NT2/D1 (cell line): ENCODE measurements around the gene CRADD.

Experiments used
- SUZ12 ChIP-seq: IDR thresholded peaks from 2 replicates; pipeline ENCODE4 v1.6.1; 2011; ENCODE audit not compliant: insufficient read length, insufficient read depth; ENCODE audit errors: extremely low read depth
- YY1 ChIP-seq: IDR thresholded peaks from 2 replicates; pipeline ENCODE4 v1.6.1; 2011; ENCODE audit not compliant: insufficient read length, insufficient read depth
- ZNF274 ChIP-seq: IDR thresholded peaks from 2 replicates; pipeline ENCODE4 v1.6.1; 2011; ENCODE audit warnings: mild to moderate bottlenecking, low read depth, low read length

DNA sequence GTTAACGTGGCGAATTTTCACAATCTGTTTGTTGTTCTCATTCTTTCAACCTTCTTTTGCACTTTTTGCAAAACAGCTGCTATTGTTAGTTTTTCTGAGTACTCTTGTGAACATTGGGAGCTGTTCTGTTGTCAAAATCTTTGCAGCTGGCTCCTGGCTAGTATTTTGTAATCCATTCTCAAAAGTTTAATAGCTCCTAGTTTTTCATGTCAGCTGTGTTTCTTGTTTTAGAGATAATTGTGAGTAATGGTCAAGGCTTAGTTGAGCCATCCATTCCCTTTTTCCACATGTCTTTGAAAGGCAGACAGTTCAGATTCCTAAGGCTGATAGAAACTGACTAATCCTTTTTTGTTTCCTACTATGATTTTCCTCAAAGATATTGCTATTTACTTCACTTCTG is 39.1 kb upstream of the CRADD start:
- TF ChIP-seq ZNF274 (no peak), SUZ12 (no peak), YY1 (no peak)
